HG03354 (cell line): ENCODE results near the gene POLR2B.
"Not testable (repeated sequence)": the region's sequence is repeated elsewhere in the genome, so short reads cannot be mapped to it uniquely, and the experiment has no call there.

Experiments used
- ATAC-seq: cut with Tn5 transposase; IDR thresholded peaks from one replicate; pipeline ENCODE4 v1.9.1; 2021; ENCODE audit warnings: mild to moderate bottlenecking; ENCODE audit not compliant: unreplicated experiment, poor library complexity, severe bottlenecking

The POLR2B gene

GRCh38 chr4:56978750-56979303 lies at the start of gene POLR2B:
Gene POLR2B, plus strand, starts transcription at chr4:56978896. Its CDS starts 90 bp downstream, at chr4:56978986.
- peak; percentile 48 for ATAC-seq

- no peak for ATAC-seq
These were observed 48.1 kb upstream of the POLR2B start for GRCh38 chr4:56930638-56931037.

GRCh38 chr4:56931924-56932323 lies 46.8 kb upstream of the POLR2B start:
- ATAC-seq = peak; percentile 58

- ATAC-seq = no peak
These were observed 41.4 kb upstream of the POLR2B start for GRCh38 chr4:56937262-56937661.

- ATAC-seq = not testable (repeated sequence)
These were observed 38.9 kb upstream of the POLR2B start for GRCh38 chr4:56939826-56940225.

DNA sequence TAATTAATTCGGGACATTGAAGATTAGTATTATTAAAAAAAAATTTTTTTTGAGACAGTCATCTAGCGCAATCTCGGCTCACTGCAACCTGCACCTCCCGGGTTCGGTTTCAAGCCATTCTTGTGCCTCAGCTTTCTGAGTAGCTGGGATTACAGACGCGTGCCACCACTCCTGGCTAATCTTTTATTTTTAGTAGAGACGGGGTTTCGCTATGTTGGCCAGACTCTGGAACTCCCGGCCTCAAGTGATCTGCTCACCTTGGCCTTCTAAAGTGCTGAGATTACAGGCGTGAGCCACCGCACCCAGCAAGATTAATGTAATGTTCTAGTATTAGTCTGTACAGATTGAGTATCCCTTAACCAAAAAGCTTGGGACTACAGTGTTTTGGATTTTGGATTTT lies 38.3 kb upstream of the POLR2B start:
- no peak for ATAC-seq

DNA sequence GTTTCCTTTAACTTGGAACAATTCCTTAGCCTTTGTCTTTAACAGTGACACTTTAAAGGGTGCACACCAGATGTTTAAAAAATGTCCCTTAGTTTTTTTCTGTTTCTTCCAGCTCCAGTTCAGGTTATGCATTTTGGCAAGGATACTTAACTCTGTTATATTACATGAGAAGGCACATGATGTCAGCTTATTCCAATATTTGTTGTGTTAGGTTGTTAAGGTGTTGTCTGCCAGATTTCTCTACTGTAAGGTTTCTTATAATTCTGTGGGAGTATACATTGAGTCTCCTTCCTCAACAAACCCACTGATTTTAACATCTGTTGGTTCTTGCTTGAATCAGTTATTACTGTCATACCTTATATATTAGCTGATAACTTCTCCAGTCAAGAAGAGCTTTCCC lies 37.7 kb upstream of the POLR2B start:
- no peak for ATAC-seq

GRCh38 chr4:56941403-56941802 lies 37.3 kb upstream of the POLR2B start:
- ATAC-seq = no peak

DNA sequence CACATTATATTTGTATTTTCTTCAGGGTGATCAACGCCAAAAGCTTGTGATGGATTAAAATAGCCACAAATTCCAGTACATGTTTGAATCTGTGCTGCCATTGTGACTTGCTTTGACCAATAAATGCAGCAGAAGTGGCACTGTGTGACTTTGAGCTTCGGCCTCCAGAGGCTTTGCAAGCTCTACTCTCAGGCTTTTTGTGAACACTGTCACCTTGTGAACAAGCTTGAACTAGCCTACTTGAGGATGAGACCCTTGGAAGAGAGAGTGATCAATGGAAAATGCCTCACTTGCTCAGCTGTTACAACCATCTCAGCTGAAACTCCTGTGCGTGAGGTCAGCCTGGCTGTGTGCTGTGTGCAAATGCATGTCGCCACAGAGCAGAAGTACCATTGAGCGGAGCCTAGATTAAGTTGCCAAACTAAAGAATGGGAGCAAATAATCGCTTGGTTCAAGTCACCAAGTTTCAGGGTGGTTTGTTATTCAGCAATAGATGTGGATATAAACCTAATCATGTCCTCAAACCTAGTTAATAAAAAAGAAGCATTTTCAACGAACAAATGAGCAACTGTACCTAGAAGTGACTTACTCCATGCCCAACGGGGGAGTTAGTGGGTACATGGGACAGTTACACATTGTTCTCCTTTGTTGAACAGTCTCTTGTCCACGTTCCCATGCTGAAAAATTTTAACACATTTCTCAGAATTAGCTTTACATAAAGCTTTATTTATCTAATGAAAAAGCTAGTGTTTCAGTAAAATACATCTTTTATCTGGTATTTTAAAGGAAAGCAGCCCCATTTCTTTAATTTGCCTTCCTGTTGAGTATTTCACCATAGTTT lies 24.8 kb upstream of the POLR2B start:
- no peak for ATAC-seq

DNA sequence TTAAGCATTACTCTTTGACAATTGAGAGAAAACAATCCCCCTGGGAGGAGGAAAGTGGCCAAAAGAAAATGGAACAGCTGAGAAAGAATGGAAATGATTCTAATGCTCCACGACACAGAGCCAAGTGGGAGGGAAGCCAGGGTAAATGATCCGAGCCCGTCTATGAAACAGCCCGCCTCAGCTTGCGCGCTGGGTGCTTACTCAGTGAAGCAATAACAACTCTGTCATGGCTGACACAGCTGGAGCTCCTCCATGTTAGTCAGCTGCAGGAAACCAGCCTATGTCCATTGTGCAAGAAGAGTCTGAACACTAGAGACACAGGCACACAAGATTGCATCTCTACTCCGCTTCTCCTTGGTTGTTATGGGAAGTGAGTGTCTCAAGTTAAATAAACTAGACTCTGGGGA lies 20.6 kb upstream of the POLR2B start:
- no peak for ATAC-seq

GRCh38 chr4:56959100-56959499 lies 19.6 kb upstream of the POLR2B start:
- ATAC-seq = no peak

DNA sequence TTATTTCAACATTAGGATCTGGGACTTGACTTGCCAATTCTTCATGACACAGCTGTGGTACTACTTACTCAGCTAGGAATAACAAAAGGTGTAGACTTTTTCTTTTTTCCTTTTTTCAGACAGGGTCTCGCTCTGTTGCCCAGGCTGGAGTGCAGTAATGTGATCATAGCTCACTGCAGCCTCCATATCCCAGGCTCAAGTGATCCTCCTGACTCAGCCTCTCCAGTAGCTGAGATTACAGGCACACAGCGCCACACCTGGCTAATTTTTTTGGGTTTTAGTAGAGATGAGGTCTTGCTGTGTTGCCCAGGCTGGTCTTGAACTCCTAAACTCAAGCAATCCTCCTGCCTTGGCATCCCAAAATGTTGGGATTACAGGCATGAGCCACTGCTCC lies 17.6 kb upstream of the POLR2B start:
- no peak for ATAC-seq

DNA sequence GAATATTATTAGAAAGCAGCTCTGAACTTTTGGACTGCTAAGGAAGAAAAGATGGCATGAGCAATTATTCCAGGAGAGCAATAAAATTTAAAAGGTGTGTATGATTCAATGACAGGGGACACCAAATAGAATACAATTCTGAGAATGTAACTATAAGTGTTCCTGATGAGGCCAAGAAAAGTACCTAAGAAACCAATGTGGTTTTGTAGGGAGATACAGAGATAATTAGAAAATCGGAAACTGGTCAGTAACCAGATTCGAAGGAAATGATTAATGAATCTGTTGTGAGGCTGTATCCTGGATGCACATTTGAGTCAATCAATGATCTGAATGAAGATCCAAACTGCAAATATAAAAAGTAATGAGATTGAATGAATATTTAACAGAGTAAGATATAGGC lies 7.3 kb upstream of the POLR2B start:
- no peak for ATAC-seq

DNA sequence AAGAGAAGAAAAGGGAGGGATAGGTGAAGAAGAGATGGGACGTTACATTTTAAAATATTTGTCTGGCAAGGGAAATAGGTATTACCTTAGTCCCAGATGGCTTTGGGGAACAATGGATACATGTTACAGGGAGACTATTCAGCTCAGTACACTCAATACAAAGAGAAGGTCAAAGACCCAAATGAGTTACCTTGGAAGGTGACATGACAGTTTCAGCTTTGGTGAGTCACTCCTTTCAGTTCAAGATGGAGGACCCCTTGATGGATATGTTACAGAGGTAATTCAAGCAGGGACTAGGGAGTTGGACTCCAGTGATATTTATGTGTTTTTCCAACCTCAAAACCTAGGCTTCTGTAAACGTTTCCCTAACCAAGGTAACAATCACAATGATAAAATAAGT lies 6.3 kb upstream of the POLR2B start:
- ATAC-seq = no peak

GRCh38 chr4:56972809-56973208 lies 5.9 kb upstream of the POLR2B start:
- no peak for ATAC-seq

- no peak for ATAC-seq
These were observed 5.4 kb upstream of the POLR2B start for GRCh38 chr4:56973336-56973735.

DNA sequence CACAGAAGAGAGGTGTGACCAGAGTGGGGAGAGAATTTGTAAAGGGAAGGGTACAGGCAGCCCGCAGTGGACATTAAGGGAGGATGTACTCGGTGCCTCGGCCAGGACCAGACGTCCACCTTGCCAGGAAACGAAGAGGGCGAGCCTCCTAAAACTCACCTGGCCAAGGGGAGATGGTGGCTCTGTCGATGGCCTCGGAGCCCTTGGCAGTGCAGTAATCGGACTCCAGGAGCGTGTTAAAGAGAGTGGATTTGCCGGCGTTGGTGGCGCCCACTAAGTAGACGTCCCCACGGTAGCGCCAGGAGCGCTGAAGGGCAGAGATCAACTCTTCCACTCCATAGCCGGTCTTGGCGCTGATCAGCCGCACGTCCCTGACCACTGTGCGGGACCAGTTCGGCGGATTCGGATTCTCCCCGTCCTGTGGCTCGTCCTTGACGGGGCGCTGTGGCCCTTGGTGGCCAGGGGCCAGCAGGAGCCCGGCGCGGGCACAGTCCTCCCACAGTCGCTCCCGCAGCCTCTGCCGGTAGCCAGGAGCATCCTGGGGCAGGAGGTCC lies 2.3 kb upstream of the POLR2B start:
- no peak for ATAC-seq

DNA sequence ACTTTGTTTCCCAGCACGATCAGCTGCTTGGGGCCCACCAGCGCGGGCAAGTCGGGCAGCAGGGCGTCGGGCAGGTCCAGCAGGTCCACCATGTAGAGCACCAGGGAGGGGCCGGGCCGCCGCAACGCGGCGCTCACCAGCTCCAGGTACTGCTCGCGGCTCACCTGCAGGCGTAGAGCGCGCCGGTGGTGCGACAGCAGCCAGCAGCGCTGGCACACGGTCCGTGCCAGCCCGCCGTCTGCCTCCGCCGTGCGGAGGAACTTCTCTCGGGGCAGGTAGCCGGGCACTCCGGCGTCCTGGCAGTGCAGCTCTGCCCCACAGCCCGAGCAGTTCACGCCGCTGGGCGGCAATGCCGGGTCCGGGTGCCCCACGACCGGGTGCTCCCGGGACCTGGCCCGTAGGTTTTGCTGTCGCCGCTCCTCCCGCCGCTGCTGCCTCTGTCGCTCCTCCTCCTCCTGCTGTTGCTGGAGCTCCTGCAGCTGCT lies 1.8 kb upstream of the POLR2B start:
- peak; percentile 35 for ATAC-seq

GRCh38 chr4:56977321-56978012 lies 1.2 kb upstream of the POLR2B start, which contains the start of gene NOA1:
Gene NOA1, minus strand, starts transcription at chr4:56977606. Its CDS starts 21 bp downstream, at chr4:56977585.
- peak; percentile 86 for ATAC-seq

GRCh38 chr4:56979421-56980072 lies 851 bp downstream of the POLR2B start:
- no peak for ATAC-seq
